OCI-LY1 (cell line): ENCODE data around the gene RASA2.

ENCODE experiments used
- CTCF ChIP-seq: fragments of 200-600 bp; sonication (generic), shearing (Covaris generic); IDR thresholded peaks from 2 replicates; pipeline ENCODE4 v1.5.1; 2017; ENCODE audit warnings: mild to moderate bottlenecking, antibody characterized with exemption, low read length, moderate library complexity, mixed read lengths
- EZH2 ChIP-seq: fragments of 200-600 bp; sonication (generic), shearing (Covaris generic); IDR thresholded peaks from 2 replicates; pipeline ENCODE4 v1.8.0; 2017; ENCODE audit warnings: borderline replicate concordance, mixed run types, mild to moderate bottlenecking, antibody characterized with exemption, low read length, moderate library complexity, mixed read lengths

GRCh38 chr3:141521781-141522180 lies 35.0 kb downstream of the RASA2 start:
- TF ChIP-seq CTCF, result no peak
- no peak for TF ChIP-seq EZH2
